Measurements from ENCODE around the gene APEX2.
A peak's percentile ranks its signal among the peaks of the same experiment; 100 is the strongest.
"Not testable (repeated sequence)": the region's sequence is repeated elsewhere in the genome, so short reads cannot be mapped to it uniquely, and the experiment has no call there.

APEX2 gene

GRCh38 chrX:55014897-55015299 is 14.7 kb downstream of the APEX2 start:
- DNase-seq: no peak

GRCh38 chrX:55026143-55026542 is 26.0 kb downstream of the APEX2 start:
- DNase-seq: no peak

- DNase-seq: no peak
These were observed 26.7 kb downstream of the APEX2 start for GRCh38 chrX:55026840-55027239.

- no peak for DNase-seq
These were observed 27.9 kb downstream of the APEX2 start for GRCh38 chrX:55028040-55028439.

- DNase-seq: no peak
These were observed 28.4 kb downstream of the APEX2 start for GRCh38 chrX:55028611-55029010.

- no peak for DNase-seq
These were observed 29.1 kb downstream of the APEX2 start for GRCh38 chrX:55029291-55029690.

- no peak for DNase-seq
These were observed 30.4 kb downstream of the APEX2 start, which contains the start of gene ALAS2 for GRCh38 chrX:55030271-55031205. Gene ALAS2, minus strand, starts transcription at chrX:55030977. Its CDS starts 4,977 bp downstream, at chrX:55026000.

- DNase-seq: no peak
These were observed 33.3 kb downstream of the APEX2 start for GRCh38 chrX:55033429-55033828.

- DNase-seq: no peak
These were observed 39.3 kb downstream of the APEX2 start for GRCh38 chrX:55039471-55039870.

- no peak for DNase-seq
These were observed 41.4 kb downstream of the APEX2 start for GRCh38 chrX:55041514-55041913.

- DNase-seq: not testable (repeated sequence)
These were observed 50.4 kb downstream of the APEX2 start for GRCh38 chrX:55050599-55050998.

GRCh38 chrX:55056820-55057674 is 56.9 kb downstream of the APEX2 start:
- DNase-seq: no peak

- DNase-seq: peak; percentile 17
These were observed 57.6 kb downstream of the APEX2 start for GRCh38 chrX:55057675-55058249.

Data from NCI-H1694 (cell line).